Activated CD4-positive, alpha-beta T cell treated with anti-CD3 and anti-CD28 coated beads for 48 hours (primary cell): ENCODE data around the gene IQCF6.
"Not testable (repeated sequence)": the region's sequence is repeated elsewhere in the genome, so short reads cannot be mapped to it uniquely, and the experiment has no call there.

Source experiments
- DNase-seq: peaks from one replicate; pipeline ENCODE4 v3.0.0-alpha.2; 2020

Gene IQCF6

GRCh38 chr3:51753763-51754750 lies 25.0 kb downstream of the IQCF6 start:
- DNase-seq = not testable (repeated sequence)

GRCh38 chr3:51751287-51751686 lies 27.8 kb downstream of the IQCF6 start:
- no peak for DNase-seq

GRCh38 chr3:51750878-51751277 lies 28.2 kb downstream of the IQCF6 start:
- no peak for DNase-seq

- no peak for DNase-seq
Measured at GRCh38 chr3:51748327-51748726, 30.7 kb downstream of the IQCF6 start.

- no peak for DNase-seq
Measured at GRCh38 chr3:51747840-51748239, 31.2 kb downstream of the IQCF6 start.

- not testable (repeated sequence) for DNase-seq
Measured at GRCh38 chr3:51742978-51743377, 36.1 kb downstream of the IQCF6 start.

GRCh38 chr3:51742320-51742719 lies 36.7 kb downstream of the IQCF6 start:
- not testable (repeated sequence) for DNase-seq

- DNase-seq = no peak
Measured at GRCh38 chr3:51739110-51739509, 39.9 kb downstream of the IQCF6 start.

- DNase-seq = no peak
Measured at GRCh38 chr3:51735950-51736349, 43.1 kb downstream of the IQCF6 start.

GRCh38 chr3:51735039-51735438 lies 44.0 kb downstream of the IQCF6 start:
- DNase-seq = no peak

- peak; percentile 22 for DNase-seq
Measured at GRCh38 chr3:51734572-51734907, 44.5 kb downstream of the IQCF6 start.

- no peak for DNase-seq
Measured at GRCh38 chr3:51733859-51734571, 45.0 kb downstream of the IQCF6 start.

- no peak for DNase-seq
Measured at GRCh38 chr3:51729042-51729633, 49.9 kb downstream of the IQCF6 start.
